HG03565 (cell line): ENCODE data around the gene HOXA13.

Source experiments
- ATAC-seq: cut with Tn5 transposase; IDR thresholded peaks from one replicate; pipeline ENCODE4 v1.9.1; 2021; ENCODE audit warnings: mild to moderate bottlenecking, moderate library complexity; ENCODE audit not compliant: unreplicated experiment

The HOXA13 gene

GRCh38 chr7:27199849-27200760, at the start of gene HOXA13:
TSS of gene HOXA13 (minus strand) at chr7:27200091. CDS start at chr7:27200077, 14 bp downstream.
- ATAC-seq = no peak

GRCh38 chr7:27248911-27249723, 49.2 kb upstream of the HOXA13 start:
- ATAC-seq = no peak

- ATAC-seq = no peak
Observed at GRCh38 chr7:27248427-27248806, 48.5 kb upstream of the HOXA13 start.

- ATAC-seq = no peak
Observed at GRCh38 chr7:27247452-27248426, 47.8 kb upstream of the HOXA13 start.

GRCh38 chr7:27247000-27247399, 47.1 kb upstream of the HOXA13 start:
- no peak for ATAC-seq

- no peak for ATAC-seq
Observed at GRCh38 chr7:27245798-27246691, 46.2 kb upstream of the HOXA13 start.

- no peak for ATAC-seq
Observed at GRCh38 chr7:27245124-27245797, 45.4 kb upstream of the HOXA13 start.

GRCh38 chr7:27244488-27245123, 44.7 kb upstream of the HOXA13 start:
- no peak for ATAC-seq

GRCh38 chr7:27243340-27244163, 43.7 kb upstream of the HOXA13 start:
- ATAC-seq = no peak

- no peak for ATAC-seq
Observed at GRCh38 chr7:27242555-27243339, 42.9 kb upstream of the HOXA13 start, which contains the start of gene EVX1. TSS of gene EVX1 (plus strand) at chr7:27242802. CDS start at chr7:27243031, 229 bp downstream.

- ATAC-seq = no peak
Observed at GRCh38 chr7:27242154-27242553, 42.3 kb upstream of the HOXA13 start.

GRCh38 chr7:27241189-27242056, 41.5 kb upstream of the HOXA13 start:
- ATAC-seq = no peak

GRCh38 chr7:27240015-27240731, 40.3 kb upstream of the HOXA13 start:
- ATAC-seq = no peak

- no peak for ATAC-seq
Observed at GRCh38 chr7:27239387-27240014, 39.6 kb upstream of the HOXA13 start.

GRCh38 chr7:27238979-27239386, 39.1 kb upstream of the HOXA13 start:
- no peak for ATAC-seq
